ENCODE data around the gene IGFBP4.

The IGFBP4 gene

GRCh38 chr17:40506786-40507185 is 63.5 kb downstream of the IGFBP4 start:
- no peak overlapping the region for H3K27ac ChIP-seq
- DNase-seq (ENCODE audit: low read depth, low spot score), result no peak
